Ovary (tissue), 9 donors: Measurements from ENCODE around the gene AP3M1. TPM values are rescaled to one million over a fixed set of nuclear protein-coding genes. Genes with fewer than 3 reads are reported as not detected.

Source experiments
- DNase-seq, 5 donors: peaks; one replicate each; pipeline ENCODE4 v3.0.0-alpha.2; 2019 to 2020
- H3K27ac ChIP-seq, 2 donors: fragments of 200-600 bp; one replicate each; pipeline versions ENCODE4 v1.5.1 to v1.8.0; 2019 to 2022
- H3K27me3 ChIP-seq: fragments of 200-600 bp; one replicate; pipeline ENCODE4 v1.8.0; 2022
- H3K36me3 ChIP-seq: fragments of 200-600 bp; sonication (generic); one replicate; pipeline ENCODE4 v1.5.1; 2019
- H3K4me1 ChIP-seq: one replicate; pipeline ENCODE4 v1.8.1; 2013; ENCODE audit warnings: mild to moderate bottlenecking, moderate library complexity; ENCODE audit not compliant: insufficient read depth
- H3K4me3 ChIP-seq: fragments of 200-600 bp; sonication (generic); one replicate; pipeline ENCODE4 v1.5.1; 2017
- H3K9me3 ChIP-seq, 2 donors: fragments of 200-600 bp in 1 of 2; sonication (generic) in 1 of 2; one replicate each; pipeline versions ENCODE4 v1.5.1 to v1.8.1; 2013 to 2019; ENCODE audit warnings: mild to moderate bottlenecking in 1 of 2, moderate library complexity in 1 of 2
- CTCF ChIP-seq, 3 donors: fragments of 450-650 bp in 2 of 3; fragments of 200-600 bp in 1 of 3; IDR thresholded peaks; one replicate each; pipeline versions ENCODE4 v1.5.1 to v1.8.0; 2016 to 2022; ENCODE audit warnings: antibody characterized with exemption in 3 of 3, mild to moderate bottlenecking in 1 of 3
- EP300 ChIP-seq: sonication (generic); formaldehyde crosslinking; IDR thresholded peaks from one replicate; pipeline ENCODE4 v1.6.1; 2017; ENCODE audit warnings: antibody characterized with exemption
- POLR2A ChIP-seq: fragments of 450-650 bp; IDR thresholded peaks from one replicate; pipeline ENCODE4 v1.6.1; 2017; ENCODE audit warnings: antibody characterized with exemption, mild to moderate bottlenecking, moderate library complexity
- WGBS, 3 donors: extraction: QIAGEN DNeasy Blood & Tissue Kit in 1 of 3; methylation state at CpG; one replicate each; pipeline versions ENCODE4 v1.1.5 to v1.1.7; 2013 to 2017; 5-methylcytosine and 5-hydroxymethylcytosine counted together
- intact Hi-C, 4 donors: fragments of 100-400 bp; cut with DNase I; formaldehyde crosslinking; loops; one replicate each; pipeline versions ENCODE4 v1.11.0 to v1.15.1; 2022 to 2023
- polyA plus RNA-seq, 2 donors: library from polyadenylated mRNA; stranded (reverse); fragments of 200-250 nt in 1 of 2; fragments of 350-450 nt in 1 of 2; fragmentation: Illumina TruSeq in 1 of 2; extraction: RNeasy Lipid Tissue Mini Kit (QIAGEN cat#74804) in 1 of 2; gene quantifications; one replicate each; pipeline ENCODE4 v1.2.3, GENCODE V29; 2013 to 2014
- total RNA-seq, 7 donors: library from RNA; depleted of rRNA in 2 of 7; stranded (reverse); fragments of >200 nt in 2 of 7; fragmentation: NEBNext Ultra II Directional in 3 of 7; extraction: Animal tissue kit (Norgen Biotek cat#: 25700) in 3 of 7; gene quantifications; one replicate each; pipeline versions ENCODE4 v1.1.0 to v1.2.4, GENCODE V29; 2016 to 2023
- donor health status: DM: no; HTN: no; CAD: no; lungs with moderate emphysema.
- donor health status: DM: no; HTN: no; CAD: no.
- donor health status: Bipolar disorder and iron deficiency.
- donor health status: DM: yes; HTN: yes; CAD: no.
- donor health status: DM: no; HTN: no; CAD: no.
- donor health status: DM: yes; HTN: yes; CAD: no.

AP3M1 gene
- total and polyA plus RNA-seq, 9 donors: 12.0 to 37.9 (median 29.6) TPM

- no peaks in the 10 kb centered on the region for H3K36me3 ChIP-seq
- TF ChIP-seq POLR2A: no peak
- TF ChIP-seq CTCF (IDR thresholded peaks at IDR 0.05): no peak
- TF ChIP-seq EP300: no peak
These were observed 28.6 kb upstream of the AP3M1 start for GRCh38 chr10:74179111-74179710.

DNA sequence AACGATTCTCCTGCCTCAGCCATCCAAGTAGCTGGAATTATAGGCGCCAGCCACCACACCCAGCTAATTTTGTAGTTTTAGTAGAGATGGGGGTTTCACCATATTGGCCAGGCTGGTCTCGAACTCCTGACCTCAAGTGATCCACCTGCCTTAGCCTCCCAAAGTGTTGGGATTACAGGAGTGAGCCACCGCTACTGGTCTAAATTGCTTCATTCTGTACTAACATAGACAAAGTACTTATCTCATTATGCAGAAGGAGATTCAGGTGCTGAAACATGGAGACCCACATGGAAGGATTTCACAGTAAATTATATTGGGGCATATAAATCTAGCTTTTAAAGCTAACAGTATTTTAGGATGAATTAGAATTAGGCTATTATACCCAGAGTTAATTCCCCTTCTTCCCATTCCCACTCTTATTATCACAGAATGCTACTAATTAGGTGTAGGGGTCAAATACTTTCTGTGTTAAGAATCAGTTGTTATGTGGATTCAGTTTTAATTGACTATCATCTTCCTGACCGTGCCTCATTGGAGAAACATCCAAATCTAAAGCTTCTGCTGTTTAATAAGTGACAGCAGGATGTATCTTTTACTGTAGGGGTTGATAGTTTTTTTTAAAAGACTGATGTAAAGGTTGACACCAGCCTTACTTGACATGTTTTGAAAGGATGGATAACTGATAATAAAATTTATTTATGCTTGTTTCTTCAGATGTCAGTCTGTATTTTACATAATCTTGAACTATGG is 27.6 kb upstream of the AP3M1 start:
- Histone ChIP-seq H3K27me3 (no peaks in the 10 kb centered on the region), H3K27ac (no peak overlapping the region), H3K36me3 (no peaks in the 10 kb centered on the region), H3K4me1 (peaks cover 3% of the 10 kb centered on the region), H3K9me3 (no peaks in the 10 kb centered on the region), H3K4me3 (no peak overlapping the region)
- intact Hi-C loops: no loop called here
- 83 to 89% (median 86%) methylated on average over 5 of the region's 5 CpGs for WGBS, 3 donors
- DNase-seq: no peak
- TF ChIP-seq CTCF (IDR thresholded peaks at IDR 0.05): no peak
- no peak for TF ChIP-seq EP300
- TF ChIP-seq POLR2A: no peak

More at GRCh38 chr10:74179111-74179710, 28.6 kb upstream of the AP3M1 start:
- intact Hi-C loops: no loop called here
- peaks cover 3% of the 10 kb centered on the region for H3K4me1 ChIP-seq
- H3K4me3 ChIP-seq: no peak overlapping the region
- WGBS, 3 donors: 87 to 91% (median 90%) methylated on average over 2 of the region's 2 CpGs
- no peaks in the 10 kb centered on the region for H3K27me3 ChIP-seq
- no peaks in the 10 kb centered on the region for H3K9me3 ChIP-seq
- no peak for DNase-seq
- H3K27ac ChIP-seq: no peak overlapping the region

DNA sequence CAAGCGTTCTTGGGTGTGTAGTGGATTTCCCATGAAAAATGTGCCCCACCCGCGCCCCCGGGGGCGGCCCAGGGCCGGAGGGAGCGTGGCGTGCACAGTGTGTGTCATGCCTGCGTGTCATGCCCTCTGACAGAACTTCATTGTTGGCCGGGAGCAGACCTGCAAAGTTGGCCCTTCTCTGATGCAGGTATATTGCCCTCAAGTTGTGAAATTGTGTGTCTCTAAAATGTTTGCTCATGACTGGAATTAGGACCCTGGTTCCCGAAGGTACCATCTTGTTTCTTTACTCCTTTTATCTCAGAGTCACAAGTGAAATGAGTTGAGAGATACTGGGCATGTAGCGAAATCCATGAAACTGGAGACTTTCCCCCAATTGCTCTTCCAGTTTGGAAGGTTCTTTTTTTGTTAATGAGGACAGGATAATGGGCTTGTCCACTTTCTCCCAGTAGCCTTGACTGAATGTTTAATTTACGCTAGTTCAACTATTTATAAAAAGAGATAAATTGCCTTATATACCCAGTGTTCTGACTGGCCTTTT is 26.6 kb upstream of the AP3M1 start:
- no peaks in the 10 kb centered on the region for H3K9me3 ChIP-seq
- no peaks in the 10 kb centered on the region for H3K27me3 ChIP-seq
- WGBS, 3 donors: 12 to 13% (median 13%) methylated on average over 12 to 13 of the region's 13 CpGs
- no peak for TF ChIP-seq POLR2A
- TF ChIP-seq EP300: no peak
- TF ChIP-seq CTCF (IDR thresholded peaks at IDR 0.05): no peak
- peaks cover 3% of the 10 kb centered on the region for H3K4me1 ChIP-seq
- H3K4me3 ChIP-seq: peak overlapping the region; percentile 76
- DNase-seq: peak in 1 of 5 donors; percentile 23
- H3K27ac ChIP-seq: peak overlapping the region in 1 of 2 donors; percentile 74
- intact Hi-C loops: no loop called here
- H3K36me3 ChIP-seq: no peaks in the 10 kb centered on the region

GRCh38 chr10:74176380-74177139 is 25.9 kb upstream of the AP3M1 start:
- peak overlapping the region; percentile 74 to 86 for H3K27ac ChIP-seq
- intact Hi-C loops: no loop called here
- peaks cover 3% of the 10 kb centered on the region for H3K4me1 ChIP-seq
- H3K4me3 ChIP-seq: peak overlapping the region; percentile 76
- peak; percentile 85 to 91 (median 88) for DNase-seq
- no peaks in the 10 kb centered on the region for H3K27me3 ChIP-seq
- H3K36me3 ChIP-seq: no peaks in the 10 kb centered on the region
- TF ChIP-seq POLR2A: peak; percentile 59
- no peak for TF ChIP-seq CTCF (IDR thresholded peaks at IDR 0.05)
- TF ChIP-seq EP300: no peak
- H3K9me3 ChIP-seq: no peaks in the 10 kb centered on the region
- 0 to 1% (median 0%) methylated on average over 32 to 72 of the region's 72 CpGs for WGBS, 3 donors
